Breast epithelium (tissue), 4 donors: ENCODE data around the gene FAM228B. TPM values are rescaled to one million over a fixed set of nuclear protein-coding genes. Genes with fewer than 3 reads are reported as not detected.
A peak's percentile ranks its signal among the peaks of the same experiment; 100 is the strongest.
"Not testable (repeated sequence)": the region's sequence is repeated elsewhere in the genome, so short reads cannot be mapped to it uniquely, and the experiment has no call there.

Experiments used
- DNase-seq, 2 donors: peaks; one replicate each; pipeline ENCODE4 v3.0.0-alpha.2; 2019; ENCODE audit warnings: low spot score in 2 of 2
- H3K27ac ChIP-seq, 2 donors: fragments of 200-600 bp; sonication (generic) in 1 of 2; one replicate each; pipeline ENCODE4 v1.5.1; 2016 to 2019; ENCODE audit warnings: mild to moderate bottlenecking in 1 of 2
- H3K27me3 ChIP-seq, 2 donors: fragments of 200-600 bp; sonication (generic) in 1 of 2; one replicate each; pipeline versions ENCODE4 v1.5.1 to v1.6.0; 2017 to 2019; ENCODE audit warnings: control low read depth in 1 of 2, mild to moderate bottlenecking in 1 of 2
- H3K36me3 ChIP-seq: fragments of 200-600 bp; one replicate; pipeline ENCODE4 v1.5.1; 2019
- H3K4me1 ChIP-seq, 2 donors: fragments of 200-600 bp; sonication (generic); one replicate each; pipeline ENCODE4 v1.5.1; 2016 to 2019; ENCODE audit warnings: control low read depth in 1 of 2
- H3K4me3 ChIP-seq, 3 donors: fragments of 200-600 bp; sonication (generic); 1 replicate in 2 of 3; 2 replicates in 1 of 3; pipeline ENCODE4 v1.5.1; 2016 to 2019; ENCODE audit warnings: mild to moderate bottlenecking in 3 of 3, moderate library complexity in 2 of 3
- H3K9me3 ChIP-seq, 2 donors: fragments of 200-600 bp; sonication (generic) in 1 of 2; one replicate each; pipeline ENCODE4 v1.5.1; 2016 to 2019; ENCODE audit warnings: control low read depth in 1 of 2
- POLR2A ChIP-seq: fragments of 450-650 bp; IDR thresholded peaks from one replicate; pipeline ENCODE4 v1.6.1; 2016; ENCODE audit warnings: antibody characterized with exemption, mild to moderate bottlenecking, moderate library complexity
- POLR2AphosphoS5 ChIP-seq, 3 donors: sonication (generic); formaldehyde crosslinking; IDR thresholded peaks; one replicate each; pipeline ENCODE4 v1.6.1; 2017; ENCODE audit warnings: antibody characterized with exemption in 3 of 3
- intact Hi-C: fragments of 100-400 bp; cut with DNase I; formaldehyde crosslinking; loops from one replicate; pipeline ENCODE4 v1.15.1; 2023; ENCODE audit warnings: low total_unique reads
- total RNA-seq, 3 donors: library from RNA; depleted of rRNA; stranded (reverse); fragments of >200 nt; gene quantifications; one replicate each; pipeline ENCODE4 v1.1.0, GENCODE V29; 2016
- TF ChIP-seq, protein P1 (sequence below), 3 donors: fragments of 450-650 bp; IDR thresholded peaks; one replicate each; pipeline ENCODE4 v1.5.1; 2016 to 2017; ENCODE audit warnings: antibody characterized with exemption in 3 of 3, mild to moderate bottlenecking in 3 of 3, moderate library complexity in 3 of 3

The FAM228B gene
- total RNA-seq, 3 donors from 2014 or later = 23.7 to 46.2 (median 30.9) TPM

DNA sequence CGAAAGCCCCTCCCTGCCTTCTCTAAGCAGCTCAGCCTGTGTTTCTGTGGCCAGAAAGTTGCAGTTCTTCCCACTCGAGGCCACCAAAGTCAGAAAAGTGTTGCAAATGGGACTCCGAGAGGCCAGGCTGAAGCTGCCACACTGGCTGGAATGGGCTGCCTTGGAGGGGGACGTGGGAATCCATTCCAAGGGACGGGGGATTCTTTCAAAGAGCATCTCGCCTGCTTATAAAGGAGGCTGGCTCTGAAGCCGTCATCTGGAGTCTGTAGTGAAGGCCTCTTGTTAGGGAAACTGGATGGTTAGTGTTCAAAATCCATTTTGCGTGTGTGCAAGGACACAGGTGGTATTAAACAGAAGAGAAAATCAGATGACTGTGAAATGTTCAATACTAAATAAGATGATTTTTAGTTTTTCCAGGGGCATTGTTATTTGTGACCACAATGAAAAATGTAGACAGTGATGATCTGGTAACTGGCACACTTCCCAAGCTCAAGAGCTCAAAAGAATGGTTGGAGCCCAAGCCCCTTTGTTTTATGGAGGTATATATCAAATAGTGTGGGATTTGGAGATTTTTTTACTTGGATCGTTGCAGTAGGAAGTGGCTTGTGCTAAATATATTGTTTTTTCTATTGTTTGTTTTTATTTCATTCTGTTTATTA lies 782 bp downstream of the FAM228B start:
- intact Hi-C loops = no loop called here
- TF ChIP-seq, protein P1, sequence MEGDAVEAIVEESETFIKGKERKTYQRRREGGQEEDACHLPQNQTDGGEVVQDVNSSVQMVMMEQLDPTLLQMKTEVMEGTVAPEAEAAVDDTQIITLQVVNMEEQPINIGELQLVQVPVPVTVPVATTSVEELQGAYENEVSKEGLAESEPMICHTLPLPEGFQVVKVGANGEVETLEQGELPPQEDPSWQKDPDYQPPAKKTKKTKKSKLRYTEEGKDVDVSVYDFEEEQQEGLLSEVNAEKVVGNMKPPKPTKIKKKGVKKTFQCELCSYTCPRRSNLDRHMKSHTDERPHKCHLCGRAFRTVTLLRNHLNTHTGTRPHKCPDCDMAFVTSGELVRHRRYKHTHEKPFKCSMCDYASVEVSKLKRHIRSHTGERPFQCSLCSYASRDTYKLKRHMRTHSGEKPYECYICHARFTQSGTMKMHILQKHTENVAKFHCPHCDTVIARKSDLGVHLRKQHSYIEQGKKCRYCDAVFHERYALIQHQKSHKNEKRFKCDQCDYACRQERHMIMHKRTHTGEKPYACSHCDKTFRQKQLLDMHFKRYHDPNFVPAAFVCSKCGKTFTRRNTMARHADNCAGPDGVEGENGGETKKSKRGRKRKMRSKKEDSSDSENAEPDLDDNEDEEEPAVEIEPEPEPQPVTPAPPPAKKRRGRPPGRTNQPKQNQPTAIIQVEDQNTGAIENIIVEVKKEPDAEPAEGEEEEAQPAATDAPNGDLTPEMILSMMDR (IDR thresholded peaks at IDR 0.05) = no peak
- no peak for TF ChIP-seq POLR2A
- no peak for TF ChIP-seq POLR2AphosphoS5 (IDR thresholded peaks at IDR 0.05)
- Histone ChIP-seq H3K27ac (peak overlapping the region; percentile 96 to 97), H3K4me1 (no peaks in the 10 kb centered on the region), H3K27me3 (no peaks in the 10 kb centered on the region), H3K36me3 (no peaks in the 10 kb centered on the region), H3K4me3 (peak overlapping the region; percentile 63 to 87 (median 81)), H3K9me3 (no peaks in the 10 kb centered on the region)
- no peak for DNase-seq

DNA sequence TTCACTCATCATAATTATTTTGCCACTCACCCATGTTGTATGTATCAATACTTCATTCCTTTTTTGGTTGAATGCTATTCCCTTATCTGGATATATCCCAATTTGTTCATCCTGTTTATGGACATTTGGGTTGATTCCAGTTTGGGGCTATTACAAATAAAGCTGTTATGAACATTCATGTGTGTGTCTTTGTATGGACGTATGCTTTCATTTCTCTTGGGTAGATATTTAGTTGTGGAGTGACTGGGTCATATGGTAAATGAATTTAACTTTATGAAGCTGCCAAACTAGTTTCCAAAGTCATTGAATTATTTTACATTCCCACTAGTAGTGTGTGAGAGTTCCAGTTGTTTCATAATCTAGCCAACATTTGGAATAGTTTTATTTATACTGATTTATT lies 2.7 kb downstream of the FAM228B start:
- Histone ChIP-seq H3K27ac (no peak overlapping the region), H3K36me3 (no peaks in the 10 kb centered on the region), H3K27me3 (no peaks in the 10 kb centered on the region), H3K4me1 (no peaks in the 10 kb centered on the region), H3K9me3 (no peaks in the 10 kb centered on the region), H3K4me3 (no peak overlapping the region)
- DNase-seq = no peak
- intact Hi-C loops = no loop called here
- TF ChIP-seq, protein P1 (IDR thresholded peaks at IDR 0.05) = no peak
- TF ChIP-seq POLR2AphosphoS5 (IDR thresholded peaks at IDR 0.05) (no peak), POLR2A (no peak)

DNA sequence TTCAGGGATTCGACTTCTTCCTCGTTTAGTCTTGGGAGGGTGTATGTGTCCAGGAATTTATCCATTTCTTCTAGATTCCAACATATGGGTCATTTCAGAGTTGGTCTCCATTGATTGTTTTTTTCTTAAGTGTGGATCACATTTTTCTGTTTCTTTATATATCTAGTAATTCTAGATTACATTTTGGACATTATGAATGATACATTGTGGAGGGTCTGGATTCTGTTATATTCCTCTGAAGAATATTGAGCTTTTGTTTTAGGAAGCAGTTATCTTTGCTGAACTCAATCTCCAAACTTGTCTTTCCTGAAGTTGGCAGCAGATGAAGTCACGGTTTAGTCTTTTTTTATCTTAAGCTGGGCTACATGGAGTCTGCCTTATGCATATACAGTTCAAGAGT lies 9.3 kb downstream of the FAM228B start:
- TF ChIP-seq POLR2AphosphoS5 (IDR thresholded peaks at IDR 0.05) (no peak), POLR2A (no peak)
- TF ChIP-seq, protein P1 (IDR thresholded peaks at IDR 0.05) = no peak
- H3K36me3 ChIP-seq = no peaks in the 10 kb centered on the region
- H3K4me1 ChIP-seq = no peaks in the 10 kb centered on the region
- no peak overlapping the region for H3K27ac ChIP-seq
- no peaks in the 10 kb centered on the region for H3K27me3 ChIP-seq
- peaks cover 0 to 3% of the 10 kb centered on the region in 2 donors for H3K9me3 ChIP-seq
- H3K4me3 ChIP-seq = no peak overlapping the region
- no peak for DNase-seq
- intact Hi-C loops = no loop called here

DNA sequence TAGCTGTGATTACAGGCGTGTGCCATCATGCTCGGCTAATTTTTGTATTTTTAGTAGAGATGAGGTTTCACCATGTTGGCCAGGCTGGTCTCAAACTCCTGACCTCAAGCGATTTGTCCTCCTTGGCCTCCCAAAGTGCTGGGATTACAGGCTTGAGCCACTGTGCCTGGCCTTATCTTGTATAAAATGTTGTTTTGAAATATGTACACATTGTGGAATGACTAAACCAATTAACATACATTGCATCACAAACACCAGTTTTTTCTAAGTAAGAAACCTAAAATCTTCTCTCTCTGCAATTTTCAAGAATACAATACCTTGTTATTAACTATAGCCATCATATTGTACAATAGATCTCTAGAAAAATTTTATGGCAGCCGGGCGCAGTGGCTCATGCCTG lies 17.0 kb downstream of the FAM228B start:
- H3K4me3 ChIP-seq, H3K27ac ChIP-seq, H3K36me3 ChIP-seq, intact Hi-C loops, H3K9me3 ChIP-seq, H3K27me3 ChIP-seq, DNase-seq, H3K4me1 ChIP-seq: not testable (repeated sequence)

DNA sequence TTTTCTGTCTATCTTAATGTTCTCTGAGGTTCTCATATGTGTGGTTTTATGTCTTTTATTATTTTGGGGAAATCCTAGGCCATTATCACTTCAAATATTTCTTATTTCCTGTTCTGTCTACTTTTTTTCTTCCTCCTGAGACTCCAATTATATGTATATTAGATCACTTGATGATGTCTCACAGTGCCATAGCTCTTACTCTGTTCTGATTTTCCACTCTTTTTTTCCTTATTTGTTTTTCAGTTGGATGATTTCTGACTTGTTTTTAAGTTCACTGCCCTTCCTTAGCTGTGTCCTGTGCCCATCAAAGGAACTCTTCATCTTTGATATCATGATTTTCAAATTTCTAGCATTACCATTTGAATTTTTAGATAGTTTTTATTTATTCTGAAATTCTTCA lies 24.1 kb downstream of the FAM228B start:
- Histone ChIP-seq H3K36me3 (peaks cover 5% of the 10 kb centered on the region), H3K4me3 (no peak overlapping the region), H3K9me3 (peaks cover 5 to 20% of the 10 kb centered on the region in 2 donors), H3K27me3 (no peaks in the 10 kb centered on the region), H3K27ac (no peak overlapping the region), H3K4me1 (no peaks in the 10 kb centered on the region)
- intact Hi-C loops = no loop called here
- no peak for DNase-seq
- TF ChIP-seq POLR2A (no peak), POLR2AphosphoS5 (IDR thresholded peaks at IDR 0.05) (no peak)
- TF ChIP-seq, protein P1 (IDR thresholded peaks at IDR 0.05) = no peak
